Type B pancreatic cell (in vitro differentiated cells): ENCODE results near the gene TOE1. TPM values are rescaled to one million over a fixed set of nuclear protein-coding genes. Genes with fewer than 3 reads are reported as not detected.

Experiments
- DNase-seq: peaks from one replicate; pipeline ENCODE4 v3.0.0; 2021; ENCODE audit warnings: mixed read lengths; ENCODE audit not compliant: unreplicated experiment; ENCODE audit errors: extremely low spot score
- H3K27ac Mint-ChIP-seq: 2 replicates; pipeline ENCODE4 v1.8.0; 2021; ENCODE audit warnings: mild to moderate bottlenecking, mixed read lengths
- H3K27me3 Mint-ChIP-seq: 2 replicates; pipeline ENCODE4 v1.8.0; 2021; ENCODE audit warnings: mixed read lengths
- H3K36me3 Mint-ChIP-seq: 2 replicates; pipeline ENCODE4 v1.8.0; 2021; ENCODE audit warnings: mixed read lengths
- H3K4me1 Mint-ChIP-seq: one replicate; pipeline ENCODE4 v1.8.0; 2021; ENCODE audit warnings: mixed read lengths; ENCODE audit not compliant: unreplicated experiment
- H3K4me3 Mint-ChIP-seq: 2 replicates; pipeline ENCODE4 v1.8.0; 2021; ENCODE audit warnings: mild to moderate bottlenecking, mixed read lengths
- H3K9me3 Mint-ChIP-seq: 2 replicates; pipeline ENCODE4 v1.8.0; 2021; ENCODE audit warnings: mixed read lengths
- total RNA-seq: library from RNA; stranded (reverse); gene quantifications from 2 replicates; pipeline ENCODE4 v1.2.1, GENCODE V29; 2021; ENCODE audit warnings: low replicate concordance
- TF ChIP-seq, protein P1 (sequence below): fragments of 200-600 bp; sonication (generic); conservative IDR thresholded peaks from 2 replicates; pipeline ENCODE4 v1.5.0; 2021; ENCODE audit warnings: antibody characterized with exemption, mild to moderate bottlenecking

Gene TOE1
- total RNA-seq, 1 donor from 2014 or later, result 12.6 TPM

DNA sequence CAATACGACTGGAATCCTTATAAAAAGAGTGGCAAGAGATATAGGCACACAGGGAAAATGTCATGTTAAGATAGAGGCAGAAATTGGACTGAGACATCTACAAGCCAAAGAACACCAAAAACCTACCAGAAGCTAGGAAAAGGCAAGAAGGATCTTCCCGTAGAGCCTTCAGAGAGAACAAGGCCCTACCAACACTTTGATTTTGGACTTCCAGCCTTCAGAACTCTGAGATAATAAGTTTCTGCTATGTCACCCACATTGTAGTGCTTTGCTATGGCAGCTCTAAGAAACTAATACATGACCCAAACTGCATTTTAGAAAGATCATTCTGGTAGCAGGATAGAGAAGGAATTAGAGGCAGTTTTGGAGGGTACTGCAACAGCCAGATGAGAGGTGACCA, 24.3 kb downstream of the TOE1 start:
- DNase-seq, result no peak
- Mint-ChIP-seq H3K9me3 (no peaks in the 10 kb centered on the region), H3K4me1 (peaks cover 6% of the 10 kb centered on the region), H3K4me3 (no peak overlapping the region), H3K27me3 (no peaks in the 10 kb centered on the region), H3K27ac (no peak overlapping the region), H3K36me3 (no peaks in the 10 kb centered on the region)
- TF ChIP-seq, protein P1, sequence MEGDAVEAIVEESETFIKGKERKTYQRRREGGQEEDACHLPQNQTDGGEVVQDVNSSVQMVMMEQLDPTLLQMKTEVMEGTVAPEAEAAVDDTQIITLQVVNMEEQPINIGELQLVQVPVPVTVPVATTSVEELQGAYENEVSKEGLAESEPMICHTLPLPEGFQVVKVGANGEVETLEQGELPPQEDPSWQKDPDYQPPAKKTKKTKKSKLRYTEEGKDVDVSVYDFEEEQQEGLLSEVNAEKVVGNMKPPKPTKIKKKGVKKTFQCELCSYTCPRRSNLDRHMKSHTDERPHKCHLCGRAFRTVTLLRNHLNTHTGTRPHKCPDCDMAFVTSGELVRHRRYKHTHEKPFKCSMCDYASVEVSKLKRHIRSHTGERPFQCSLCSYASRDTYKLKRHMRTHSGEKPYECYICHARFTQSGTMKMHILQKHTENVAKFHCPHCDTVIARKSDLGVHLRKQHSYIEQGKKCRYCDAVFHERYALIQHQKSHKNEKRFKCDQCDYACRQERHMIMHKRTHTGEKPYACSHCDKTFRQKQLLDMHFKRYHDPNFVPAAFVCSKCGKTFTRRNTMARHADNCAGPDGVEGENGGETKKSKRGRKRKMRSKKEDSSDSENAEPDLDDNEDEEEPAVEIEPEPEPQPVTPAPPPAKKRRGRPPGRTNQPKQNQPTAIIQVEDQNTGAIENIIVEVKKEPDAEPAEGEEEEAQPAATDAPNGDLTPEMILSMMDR, result no peak

DNA sequence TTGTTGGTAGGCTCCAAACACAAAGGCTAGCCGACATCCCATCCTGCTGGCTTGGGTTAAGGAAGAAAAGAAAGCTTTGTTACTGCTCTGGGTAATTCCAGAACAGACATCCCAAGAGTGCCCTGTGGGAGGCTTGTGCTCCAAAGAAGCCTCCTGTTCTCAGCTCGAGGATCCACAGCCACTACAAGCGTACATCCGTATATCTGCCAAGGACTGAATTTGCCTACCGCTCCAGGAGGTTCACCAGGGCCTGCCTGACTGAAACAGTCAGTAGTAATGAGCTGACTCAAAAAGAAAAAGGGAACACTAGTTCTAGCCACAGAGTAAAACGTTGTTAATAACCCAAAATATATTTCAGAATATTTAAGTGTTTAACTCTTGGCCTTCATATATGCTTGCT, 25.1 kb downstream of the TOE1 start:
- Mint-ChIP-seq H3K36me3 (no peaks in the 10 kb centered on the region), H3K4me3 (no peak overlapping the region), H3K9me3 (no peaks in the 10 kb centered on the region), H3K27ac (no peak overlapping the region), H3K27me3 (no peaks in the 10 kb centered on the region), H3K4me1 (peaks cover 4% of the 10 kb centered on the region)
- TF ChIP-seq, protein P1, result no peak
- DNase-seq, result no peak

DNA sequence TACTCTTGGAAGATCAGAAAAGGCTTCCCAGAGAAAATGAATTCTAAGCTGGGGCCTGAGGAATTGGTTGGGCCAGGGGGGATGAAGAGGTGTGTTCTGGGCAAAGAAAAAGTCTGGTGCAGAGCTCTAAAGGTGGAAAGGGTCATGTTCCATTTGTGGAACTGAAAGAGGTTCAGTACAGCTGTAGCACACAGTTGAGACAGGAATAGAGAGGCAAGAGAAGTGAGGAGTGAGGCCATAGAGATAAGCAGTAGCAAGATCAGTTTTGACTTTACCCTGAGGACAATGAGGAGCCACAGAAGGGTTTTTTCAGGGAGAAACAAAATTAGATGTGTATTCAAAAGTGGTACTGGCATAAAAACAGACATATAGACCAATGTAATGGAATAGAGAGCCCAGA, 30.6 kb downstream of the TOE1 start:
- H3K4me1 Mint-ChIP-seq, result no peaks in the 10 kb centered on the region
- H3K27ac Mint-ChIP-seq, result no peak overlapping the region
- H3K27me3 Mint-ChIP-seq, result no peaks in the 10 kb centered on the region
- DNase-seq, result no peak
- H3K4me3 Mint-ChIP-seq, result no peak overlapping the region
- TF ChIP-seq, protein P1, result no peak
- no peaks in the 10 kb centered on the region for H3K36me3 Mint-ChIP-seq
- no peaks in the 10 kb centered on the region for H3K9me3 Mint-ChIP-seq

DNA sequence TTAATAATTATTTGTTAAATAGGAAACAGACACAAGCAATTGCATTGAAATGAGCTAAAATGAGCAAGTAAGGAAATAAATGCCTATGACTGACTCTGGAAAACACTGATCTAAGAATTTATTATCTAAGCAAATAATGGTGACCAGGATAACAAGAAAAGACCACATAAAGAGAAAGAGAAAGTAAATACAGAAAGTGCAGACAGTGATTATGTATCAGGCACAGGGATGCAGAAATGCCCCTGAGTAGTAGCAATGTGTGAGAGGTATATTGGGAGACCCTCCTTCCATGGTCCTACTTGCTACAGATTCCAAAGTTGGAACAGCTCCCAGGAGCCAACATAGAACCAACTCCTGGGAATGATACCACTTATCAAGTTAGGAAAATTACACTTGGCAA, 33.6 kb downstream of the TOE1 start:
- H3K27ac Mint-ChIP-seq, result no peak overlapping the region
- DNase-seq, result no peak
- no peaks in the 10 kb centered on the region for H3K4me1 Mint-ChIP-seq
- no peaks in the 10 kb centered on the region for H3K27me3 Mint-ChIP-seq
- H3K36me3 Mint-ChIP-seq, result no peaks in the 10 kb centered on the region
- TF ChIP-seq, protein P1, result no peak
- H3K4me3 Mint-ChIP-seq, result no peak overlapping the region
- no peaks in the 10 kb centered on the region for H3K9me3 Mint-ChIP-seq

DNA sequence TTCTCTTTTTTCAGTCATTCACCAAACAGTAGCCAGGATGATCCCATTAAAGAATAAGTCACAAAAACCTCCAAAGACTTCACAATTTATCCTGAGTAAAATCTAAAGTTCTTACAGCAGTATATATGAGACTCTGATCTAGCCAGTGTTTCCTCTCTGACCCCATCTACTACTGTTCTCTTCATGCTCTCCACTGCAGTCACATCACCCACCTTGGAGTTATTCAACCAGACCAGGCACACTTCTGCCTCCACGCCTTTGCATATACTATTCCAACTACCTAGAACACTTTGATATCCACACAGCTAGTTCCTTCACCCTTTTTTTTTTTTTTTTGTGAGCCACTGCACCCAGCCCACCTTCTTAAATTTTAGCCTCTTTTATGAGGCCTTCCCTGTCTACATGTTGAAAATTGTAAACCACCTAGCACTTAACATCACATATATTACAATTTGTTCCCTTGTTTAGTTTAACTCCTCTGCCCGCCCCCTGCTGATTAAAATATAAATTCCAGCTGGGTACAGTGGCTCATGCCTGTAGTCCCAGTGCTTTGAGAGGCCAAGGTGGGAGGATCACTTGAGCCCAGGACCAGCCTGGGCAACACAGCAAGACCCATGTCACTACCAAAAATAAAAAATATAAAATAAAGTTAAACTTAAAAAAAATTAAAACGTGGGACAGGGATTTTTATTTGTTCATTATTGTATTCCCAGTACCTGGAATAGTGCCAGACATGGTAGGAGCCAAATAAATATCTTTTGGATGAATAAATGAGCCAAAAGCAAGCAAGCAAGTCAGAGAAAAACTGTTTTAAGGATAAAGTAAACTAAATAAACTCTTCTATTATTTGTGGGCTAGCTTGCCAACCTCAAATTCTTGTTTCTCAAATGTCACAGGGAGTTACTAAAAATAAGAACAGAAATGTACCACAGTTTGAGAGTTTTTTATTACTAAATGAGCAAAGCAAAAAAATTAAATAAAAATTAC, 35.4 kb downstream of the TOE1 start:
- H3K27ac Mint-ChIP-seq, result no peak overlapping the region

More for the DNA sequence above, 35.4 kb downstream of the TOE1 start:
- DNase-seq, result no peak
- Mint-ChIP-seq H3K4me3 (no peak overlapping the region), H3K27me3 (no peaks in the 10 kb centered on the region), H3K36me3 (no peaks in the 10 kb centered on the region), H3K9me3 (no peaks in the 10 kb centered on the region), H3K4me1 (no peaks in the 10 kb centered on the region)
- TF ChIP-seq, protein P1, result no peak
